ENCODE data around the gene JTB.
A peak's percentile ranks its signal among the peaks of the same experiment; 100 is the strongest.

JTB gene

DNA sequence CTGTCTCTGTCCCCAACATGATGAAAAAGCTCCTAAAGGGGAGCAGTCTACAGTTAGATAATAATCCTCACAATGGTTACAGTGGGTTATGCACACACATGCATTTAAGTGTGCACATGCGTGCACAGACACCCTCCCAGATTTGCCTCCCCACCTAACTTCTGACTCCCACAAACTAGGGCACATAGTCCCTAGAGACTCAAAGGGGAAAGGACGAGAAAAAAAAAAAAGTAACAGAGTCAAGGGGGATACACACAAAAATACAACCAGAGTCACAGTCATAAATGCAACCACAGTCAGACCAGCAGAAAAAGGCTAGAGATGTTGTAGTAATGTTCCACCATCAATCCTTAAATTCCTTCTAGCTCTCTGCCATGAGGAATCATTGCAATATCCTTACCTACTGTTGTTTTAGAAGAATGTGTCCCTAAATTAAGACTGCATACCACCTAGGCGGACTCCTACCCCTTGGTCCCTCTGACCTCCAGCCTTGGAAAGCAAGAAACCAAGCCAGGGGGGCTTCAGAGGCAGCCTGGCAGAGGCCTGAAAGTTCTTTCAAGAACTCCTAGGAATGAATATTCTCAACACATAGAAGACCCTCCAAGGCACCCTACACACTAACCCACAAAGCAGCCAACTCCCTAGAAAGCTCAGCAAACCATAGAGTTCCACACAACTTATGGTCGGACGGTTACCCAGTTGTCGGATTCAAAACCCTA, 20.3 kb downstream of the JTB start:
- DNase-seq (ENCODE audit: extremely low read depth in 1 of 2, low read depth in 1 of 2) = no peak

DNA sequence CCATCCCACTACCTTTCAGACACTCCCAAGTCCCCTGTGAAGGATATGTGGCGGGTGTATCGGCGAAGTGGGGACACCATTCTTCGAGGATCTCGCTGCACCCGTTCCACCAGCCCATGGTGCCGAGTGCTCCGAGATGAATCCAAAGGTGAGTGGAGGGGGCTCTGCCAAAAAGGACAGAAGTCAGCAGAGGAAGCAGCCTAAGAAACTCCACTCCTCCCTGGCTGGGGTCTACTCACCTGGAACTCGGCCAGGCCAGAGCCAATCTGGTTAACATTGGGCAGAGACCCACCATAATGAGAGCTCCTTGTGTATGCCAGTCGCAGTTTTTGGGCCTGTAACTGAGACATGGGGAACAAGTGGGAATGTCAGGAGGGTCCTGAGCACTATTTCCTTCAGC, 22.6 kb downstream of the JTB start:
- no peak for DNase-seq (ENCODE audit: extremely low read depth in 1 of 2, low read depth in 1 of 2)

DNA sequence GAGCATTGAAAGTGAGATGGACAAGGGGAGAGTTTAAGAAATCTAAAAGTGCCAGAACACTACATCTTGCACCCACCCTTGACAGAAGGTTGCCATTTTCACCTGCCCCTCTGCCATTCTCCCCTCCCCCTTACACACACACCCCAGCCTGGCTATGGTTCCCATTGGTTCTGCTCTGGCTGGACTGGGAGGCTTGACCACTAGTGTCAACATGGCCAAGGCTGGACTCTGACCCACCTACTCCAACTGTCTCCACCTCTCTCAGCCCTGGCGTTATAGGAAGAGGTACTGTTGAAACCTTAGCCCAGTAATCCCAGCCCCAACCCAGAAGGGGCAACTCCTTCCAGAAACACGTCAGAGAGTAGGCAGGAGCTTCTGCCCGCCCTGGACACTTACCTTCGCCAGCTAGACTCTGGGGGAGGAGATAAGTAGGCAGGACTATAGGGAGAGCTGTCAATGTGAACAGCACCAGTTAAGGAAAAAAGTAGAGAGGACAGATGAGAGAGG, 23.6 kb downstream of the JTB start:
- DNase-seq (ENCODE audit: extremely low read depth in 1 of 2, low read depth in 1 of 2) = no peak

DNA sequence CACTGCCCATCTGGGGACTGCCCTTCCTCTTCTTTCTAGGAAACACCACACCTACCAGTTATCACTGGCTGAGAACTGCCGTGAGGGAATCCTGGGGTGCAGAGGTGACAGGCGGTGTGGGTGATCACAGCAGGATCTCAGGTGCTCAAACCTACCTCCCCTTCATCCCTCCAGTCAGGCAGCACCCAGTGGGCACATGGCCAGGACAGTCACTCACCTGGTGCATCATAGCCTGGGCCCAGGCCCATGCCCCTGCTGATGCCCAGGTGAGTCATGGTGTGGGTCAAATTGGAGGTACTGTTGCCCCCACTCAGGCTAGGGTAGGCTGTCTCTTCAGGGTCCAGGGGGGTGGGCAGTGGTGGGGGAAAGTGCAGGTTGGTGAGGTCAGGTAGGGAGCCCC, 25.7 kb downstream of the JTB start:
- no peak for DNase-seq (ENCODE audit: extremely low read depth in 1 of 2, low read depth in 1 of 2)

DNA sequence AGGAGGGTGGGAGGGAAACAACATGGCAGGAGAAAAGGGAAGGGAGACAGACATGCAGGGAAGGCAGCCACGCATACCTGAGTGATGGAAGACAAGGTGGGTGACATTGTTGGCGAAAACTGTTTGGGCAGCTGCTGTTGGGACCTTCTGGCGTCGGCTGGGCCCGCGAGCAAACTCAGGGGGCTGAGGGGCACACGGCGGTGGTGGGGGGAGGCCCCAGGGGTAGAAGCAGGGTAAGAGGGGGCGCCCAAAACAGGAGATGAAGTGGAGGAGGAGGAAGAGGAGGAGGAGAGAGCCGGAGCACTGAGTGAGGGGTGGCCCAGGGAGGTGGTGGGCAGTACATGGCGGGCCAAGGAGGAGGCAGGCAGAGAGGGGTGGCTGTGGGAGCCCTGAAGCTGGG, 26.3 kb downstream of the JTB start:
- no peak for DNase-seq (ENCODE audit: extremely low read depth in 1 of 2, low read depth in 1 of 2)

DNA sequence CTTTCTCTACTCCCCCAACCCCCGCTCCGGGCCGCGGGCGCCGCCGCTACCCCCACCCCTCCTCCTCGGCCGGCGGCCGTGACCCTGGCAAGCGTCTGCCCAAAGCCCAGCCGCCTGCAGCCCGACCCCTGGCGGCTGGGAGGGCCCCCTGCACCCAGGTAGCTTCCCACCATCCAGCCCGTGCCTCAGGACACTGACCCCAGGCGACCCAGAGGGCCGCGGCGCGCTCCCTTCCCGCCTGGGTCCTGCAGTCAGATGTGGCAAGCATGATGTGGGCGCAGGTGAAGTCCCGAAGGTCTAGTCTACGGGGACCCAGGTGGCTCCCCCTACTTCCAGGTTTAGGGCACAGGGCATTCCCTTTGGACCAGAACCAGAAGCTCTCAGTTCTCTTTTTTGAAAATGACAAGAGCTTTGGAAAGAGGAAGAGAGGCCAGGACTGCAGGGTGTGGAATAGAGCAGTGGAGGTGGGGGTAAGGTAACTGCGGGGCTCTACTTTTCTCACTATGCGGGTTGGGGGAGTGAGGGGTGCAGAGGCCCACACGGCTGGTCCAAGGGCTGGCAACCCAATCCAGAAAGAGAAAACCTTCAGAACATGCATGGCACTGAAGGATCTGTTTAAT, 30.7 kb downstream of the JTB start, which contains the start of gene DENND4B:
TSS of gene DENND4B (minus strand) at position 97 of the 620 bp plus-strand sequence. CDS start 2,344 bp downstream, outside the sequence.
- peak in 1 of 2 donors; percentile 63 for DNase-seq (ENCODE audit: extremely low read depth in 1 of 2, low read depth in 1 of 2)

DNA sequence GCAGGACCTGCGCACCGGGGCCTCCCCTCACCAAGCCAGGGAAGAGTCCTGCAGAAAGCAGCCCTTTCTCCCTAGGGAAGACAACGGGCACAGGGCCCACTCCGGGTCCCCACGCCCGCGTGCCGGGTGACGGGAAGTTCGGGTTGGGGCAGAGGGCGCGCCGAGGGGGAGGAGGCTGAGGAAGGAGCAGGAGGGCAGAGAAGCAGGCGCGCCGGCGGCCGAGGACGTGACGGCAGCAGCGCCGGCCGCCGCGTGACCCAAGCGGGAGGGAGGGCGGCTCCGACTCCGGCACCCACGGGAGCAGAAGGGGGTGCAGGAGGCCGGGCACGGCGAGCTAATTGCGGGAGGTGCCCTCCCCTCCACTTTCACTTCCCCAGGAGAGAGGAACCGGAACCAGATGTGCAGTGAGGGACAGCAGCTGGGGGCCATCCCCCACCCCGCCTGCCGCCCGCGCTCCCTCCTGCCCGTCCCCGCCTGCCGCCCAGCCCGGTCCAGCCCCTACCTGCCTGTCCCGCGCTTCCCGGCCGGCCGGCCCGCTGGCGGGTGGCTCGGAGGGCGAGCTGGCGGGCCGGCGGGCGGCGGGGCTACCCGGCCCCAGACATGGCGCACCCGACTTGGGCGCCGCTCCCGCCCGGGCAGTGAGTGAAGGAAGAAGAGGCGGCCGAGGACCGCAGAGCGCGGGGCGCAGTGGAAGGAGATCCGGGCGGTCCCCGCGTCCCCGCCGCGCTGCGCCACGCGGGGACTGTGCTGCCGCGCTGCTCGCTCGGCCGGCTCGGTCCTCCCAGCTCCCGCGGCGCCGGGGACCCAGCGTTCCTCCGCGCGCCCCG, 31.5 kb downstream of the JTB start:
- peak in 1 of 2 donors; percentile 62 for DNase-seq (ENCODE audit: extremely low read depth in 1 of 2, low read depth in 1 of 2)

DNA sequence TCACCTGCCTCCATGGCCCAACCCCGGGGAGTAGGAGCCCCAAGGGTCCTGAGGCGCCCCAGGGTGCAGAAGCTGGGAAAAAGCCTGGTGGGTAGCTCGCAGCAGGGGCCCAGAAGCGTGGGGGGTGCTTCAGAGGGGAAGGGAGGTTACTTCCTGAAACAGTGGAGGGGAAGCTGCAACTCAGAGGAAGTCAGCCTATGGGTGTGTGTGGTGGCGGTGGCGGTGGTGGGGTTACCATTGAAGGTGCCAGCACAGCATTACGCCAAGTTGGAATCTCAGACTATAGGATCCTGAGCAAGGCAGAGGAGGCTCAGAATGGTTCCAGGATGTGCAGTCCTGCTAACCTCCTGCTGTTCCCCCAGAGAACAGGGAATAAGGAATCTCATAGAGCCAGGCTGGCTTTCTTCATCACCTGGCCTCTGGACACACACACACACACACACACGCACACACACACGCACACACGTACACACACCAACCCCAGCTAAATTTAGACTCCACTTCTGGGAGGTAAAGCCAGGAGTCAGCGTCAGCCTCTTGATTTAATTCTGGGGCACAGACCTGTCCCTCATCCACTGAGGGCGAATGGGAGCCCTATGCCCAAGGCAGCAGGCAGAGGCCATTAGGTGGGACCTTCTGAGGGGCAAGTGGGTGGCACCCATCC, 32.2 kb downstream of the JTB start:
- DNase-seq (ENCODE audit: extremely low read depth in 1 of 2, low read depth in 1 of 2) = peak; percentile 57 to 65

DNA sequence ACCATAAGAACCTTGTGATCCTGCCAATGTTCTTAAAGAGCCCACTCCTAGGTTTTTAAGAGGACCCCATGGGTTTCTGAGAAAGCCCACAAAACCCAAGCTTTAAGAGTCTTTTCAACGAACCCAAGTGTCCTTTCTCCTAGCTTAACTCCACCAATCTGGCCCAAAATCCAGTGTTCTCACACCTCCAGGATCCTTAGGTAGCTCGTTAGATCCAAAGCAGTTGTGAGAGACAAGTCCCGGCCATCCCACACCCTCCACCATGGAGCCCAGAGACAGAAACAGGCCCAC, 32.7 kb downstream of the JTB start:
- no peak for DNase-seq (ENCODE audit: extremely low read depth in 1 of 2, low read depth in 1 of 2)

DNA sequence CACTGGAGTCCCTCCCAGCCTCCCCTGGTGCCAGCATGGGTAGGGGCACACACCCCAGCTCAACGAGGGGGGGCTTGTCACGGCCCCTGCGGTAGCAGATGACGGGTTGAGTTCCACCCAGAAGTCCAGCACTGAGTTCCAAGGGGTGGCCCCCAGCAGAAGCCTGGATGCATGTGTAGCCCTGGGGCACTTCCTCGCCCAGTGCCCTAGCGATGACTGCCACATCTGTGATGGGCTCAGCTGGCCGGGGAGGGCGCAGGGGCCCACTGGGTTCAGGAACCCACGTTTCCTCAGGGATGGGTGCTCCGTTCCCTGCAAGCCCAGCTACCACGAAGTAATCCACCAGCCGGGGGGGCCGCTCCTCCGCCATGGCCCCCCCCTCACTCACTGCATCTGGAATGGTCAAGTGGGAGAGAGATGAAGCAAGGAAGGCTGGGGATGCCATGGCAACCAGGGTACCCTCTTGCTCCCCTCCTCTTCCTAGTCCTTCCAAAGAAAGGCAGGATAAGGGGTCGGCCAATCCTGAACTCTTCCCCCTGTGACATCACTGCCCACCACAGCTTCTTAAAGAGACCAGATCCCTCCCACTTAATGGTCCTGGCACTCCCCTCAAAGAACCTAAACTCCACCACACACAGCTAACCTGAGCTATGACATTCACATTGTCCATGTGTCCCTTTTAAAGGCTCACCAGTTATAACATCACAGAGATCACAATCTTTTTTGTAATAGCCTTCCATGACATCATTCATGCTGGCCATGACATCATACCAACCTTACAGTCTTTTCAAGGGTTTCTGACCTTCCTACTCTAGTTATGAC, 33.3 kb downstream of the JTB start:
- DNase-seq (ENCODE audit: extremely low read depth in 1 of 2, low read depth in 1 of 2) = no peak

DNA sequence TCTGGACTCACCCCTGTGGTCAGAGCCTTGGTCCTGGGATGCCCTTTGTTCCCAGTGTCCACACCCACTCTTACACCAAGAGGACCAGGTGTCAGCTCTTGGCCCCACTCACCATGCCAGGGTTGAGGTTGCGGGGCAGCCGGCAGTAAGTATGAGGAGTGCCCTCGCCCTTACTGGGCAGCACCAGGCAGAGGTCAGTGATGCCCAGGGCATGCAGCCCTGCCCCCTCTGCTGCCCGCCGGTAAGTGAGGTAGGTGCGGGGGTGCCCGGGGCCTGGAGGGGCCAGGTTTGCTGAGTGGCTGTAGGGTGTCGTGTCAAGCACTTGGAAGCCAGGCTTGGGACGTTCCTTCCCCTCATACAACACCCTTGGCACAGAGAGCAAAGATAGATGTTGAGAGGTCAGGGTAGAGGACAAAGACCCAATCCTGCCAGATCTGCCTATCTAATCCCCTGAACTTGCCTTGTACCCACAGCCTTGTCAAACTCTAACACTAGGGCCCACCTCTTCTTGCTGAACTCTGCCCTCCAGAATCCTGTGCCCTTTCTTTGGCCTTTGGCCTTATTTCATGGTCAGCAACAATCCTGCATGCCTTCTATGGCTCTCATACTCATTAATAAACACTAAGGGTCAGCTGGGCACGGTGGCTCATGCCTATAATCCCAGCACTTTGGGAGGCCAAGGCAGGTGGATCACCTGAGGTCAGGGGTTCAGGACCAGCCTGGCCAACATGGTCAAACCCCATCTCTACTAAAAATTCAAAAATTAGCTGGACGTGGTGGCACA, 34.5 kb downstream of the JTB start:
- DNase-seq (ENCODE audit: extremely low read depth in 1 of 2, low read depth in 1 of 2) = no peak

DNA sequence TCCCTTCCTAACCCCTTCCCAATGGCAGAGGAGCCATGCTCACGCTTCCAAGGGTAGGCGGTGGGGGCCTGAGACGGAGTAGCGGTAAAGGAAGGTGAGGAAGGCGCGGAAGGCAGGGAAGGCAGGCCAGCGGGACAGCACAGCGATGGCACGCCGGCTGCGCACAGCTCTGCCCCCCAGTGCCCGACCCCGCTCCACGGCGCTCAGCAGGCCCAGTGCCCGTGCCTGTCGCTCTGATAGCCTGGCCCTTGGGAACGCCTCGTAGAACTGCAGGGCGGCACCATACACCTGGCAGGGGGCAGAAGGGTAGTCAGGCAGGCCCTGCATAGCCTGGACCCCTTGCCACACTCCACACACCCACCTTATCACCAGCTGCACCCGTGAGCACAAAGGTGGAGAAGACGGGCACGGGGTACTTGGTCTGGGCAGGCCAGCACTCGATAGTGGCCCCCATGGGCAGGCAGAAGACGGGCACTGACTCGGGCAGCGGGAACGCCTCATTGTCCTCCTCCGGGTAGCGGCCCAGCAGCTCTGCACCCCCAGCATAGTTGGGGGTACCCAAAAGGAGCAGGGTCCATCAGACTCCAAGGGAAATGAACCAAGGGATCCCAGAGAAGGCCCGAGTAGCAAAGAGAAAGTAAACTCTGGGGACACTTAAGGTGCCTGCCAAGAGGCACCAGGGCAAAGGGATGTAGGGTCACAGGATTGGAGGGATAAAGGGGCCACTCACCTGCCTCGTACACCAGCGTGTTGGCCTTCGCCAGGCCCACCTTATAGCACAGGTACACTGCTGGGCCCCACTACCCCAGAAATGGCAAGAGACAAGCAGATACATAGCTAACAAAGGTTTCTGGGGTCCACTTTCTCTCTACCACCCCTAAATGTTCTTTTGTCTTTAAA, 35.4 kb downstream of the JTB start:
- no peak for DNase-seq (ENCODE audit: extremely low read depth in 1 of 2, low read depth in 1 of 2)

DNA sequence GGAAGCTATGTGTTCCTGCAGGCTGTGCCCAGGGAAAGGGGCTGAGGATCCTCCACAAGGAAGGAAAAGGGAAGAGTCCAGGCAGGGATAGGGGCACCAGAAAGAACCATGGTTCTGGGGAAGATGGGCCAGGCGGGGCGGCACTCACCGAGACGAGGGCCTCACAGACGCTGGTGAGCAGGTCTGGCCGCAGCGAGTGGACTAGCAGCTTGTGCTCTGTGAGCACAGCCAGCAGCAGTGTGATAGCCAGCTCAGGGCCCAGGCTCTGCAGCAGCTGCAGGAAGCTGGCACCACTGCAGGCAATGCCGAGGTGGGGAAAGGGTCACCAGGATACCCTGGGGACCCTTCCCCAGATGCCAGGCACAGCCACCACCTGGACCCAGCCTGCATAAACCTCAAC, 36.7 kb downstream of the JTB start:
- DNase-seq (ENCODE audit: extremely low read depth in 1 of 2, low read depth in 1 of 2) = no peak

DNA sequence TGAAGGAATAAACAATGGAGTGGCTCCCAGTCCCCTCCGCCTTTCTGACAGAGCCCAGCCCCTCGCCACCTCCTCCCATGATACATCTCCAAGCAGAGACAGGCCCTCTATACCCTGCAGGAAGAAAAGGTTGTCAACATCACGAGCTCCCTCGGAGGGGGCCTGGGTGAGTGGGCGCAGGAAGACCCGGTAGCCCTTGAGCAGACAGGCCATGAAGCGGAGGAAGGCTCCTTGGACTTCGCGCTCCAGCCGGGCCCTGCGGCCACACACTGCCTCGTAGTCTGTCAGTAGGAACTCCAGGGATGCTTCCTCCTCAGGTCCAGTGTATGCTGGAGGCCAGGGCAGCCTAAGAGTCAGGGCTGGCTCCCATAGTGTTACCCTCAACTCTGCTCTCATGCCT, 38.0 kb downstream of the JTB start:
- no peak for DNase-seq (ENCODE audit: extremely low read depth in 1 of 2, low read depth in 1 of 2)

DNA sequence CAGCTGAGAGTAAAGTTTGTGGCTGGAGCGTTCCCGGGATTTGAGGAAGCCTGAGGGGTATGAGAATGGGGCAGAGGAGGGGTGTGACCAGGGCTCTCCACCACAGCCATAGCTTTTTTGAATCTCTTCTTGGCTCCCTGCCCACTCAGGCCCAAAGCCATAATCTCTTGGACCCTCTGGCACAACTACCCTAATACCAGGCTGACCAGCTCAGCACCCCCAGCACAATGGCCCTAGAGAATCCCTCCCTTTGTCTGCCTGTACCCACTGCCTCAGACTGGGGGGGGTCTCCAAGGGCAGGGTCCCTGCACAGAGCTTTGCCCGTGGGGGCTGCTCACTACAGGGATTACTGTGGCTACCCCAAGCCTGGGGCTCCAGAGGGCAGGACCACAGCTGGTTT, 38.5 kb downstream of the JTB start:
- DNase-seq (ENCODE audit: extremely low read depth in 1 of 2, low read depth in 1 of 2) = no peak

DNA sequence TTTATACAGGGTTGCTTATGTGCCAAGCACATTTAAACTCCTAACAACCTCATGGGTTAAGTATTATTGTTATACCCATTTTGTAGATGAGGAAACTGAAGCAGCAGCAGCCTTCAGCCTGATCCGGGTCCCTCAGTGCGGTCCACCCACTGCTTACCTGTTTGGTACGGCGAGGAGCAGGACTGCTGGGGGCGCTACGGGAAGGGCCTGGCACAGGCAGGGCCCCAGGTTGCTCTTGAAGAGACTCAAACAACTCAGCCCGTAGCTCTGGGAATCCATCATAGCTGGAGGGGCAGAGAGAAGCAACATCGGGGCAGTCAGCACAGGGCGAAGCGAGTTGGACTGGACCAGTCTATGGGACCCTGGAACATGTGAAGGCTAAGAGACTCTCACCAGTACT, 40.1 kb downstream of the JTB start:
- DNase-seq (ENCODE audit: extremely low read depth in 1 of 2, low read depth in 1 of 2) = no peak

DNA sequence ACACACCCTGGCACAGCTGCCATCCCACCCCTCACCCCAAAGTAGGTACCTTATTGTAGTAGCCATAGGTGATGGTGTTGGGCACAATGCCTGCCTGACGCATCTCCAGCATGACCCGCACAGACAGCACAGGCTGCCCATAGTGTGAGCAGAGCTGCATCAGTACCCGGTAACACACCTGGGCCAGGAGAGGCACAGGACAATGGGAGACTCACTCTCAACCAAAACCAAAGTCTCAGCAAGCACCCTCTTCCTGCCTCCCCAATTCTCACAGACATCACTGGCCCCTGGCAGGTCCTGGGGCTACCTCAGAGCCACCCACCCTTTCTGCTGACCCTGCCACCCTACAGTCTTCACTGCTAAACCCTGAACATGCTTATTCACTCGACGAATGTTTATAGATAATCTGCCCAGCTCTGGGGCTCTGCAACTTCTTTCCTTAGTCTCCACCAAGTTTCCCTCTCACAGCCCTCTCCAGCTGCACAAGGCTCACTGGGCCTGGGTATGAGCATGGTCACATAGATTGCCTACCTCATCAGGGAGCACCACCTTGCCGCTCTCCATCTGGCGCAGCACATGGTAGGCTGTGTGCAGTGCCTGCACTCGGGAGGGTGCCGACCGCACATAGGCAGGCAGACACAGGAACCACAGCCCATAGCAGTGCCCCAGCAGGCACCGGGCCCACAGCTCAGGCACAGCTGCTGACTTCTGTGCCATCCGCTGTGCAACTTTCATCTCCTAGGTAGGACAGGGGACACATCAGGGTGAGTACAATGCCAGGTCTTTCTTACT, 41.3 kb downstream of the JTB start:
- DNase-seq (ENCODE audit: extremely low read depth in 1 of 2, low read depth in 1 of 2) = no peak

DNA sequence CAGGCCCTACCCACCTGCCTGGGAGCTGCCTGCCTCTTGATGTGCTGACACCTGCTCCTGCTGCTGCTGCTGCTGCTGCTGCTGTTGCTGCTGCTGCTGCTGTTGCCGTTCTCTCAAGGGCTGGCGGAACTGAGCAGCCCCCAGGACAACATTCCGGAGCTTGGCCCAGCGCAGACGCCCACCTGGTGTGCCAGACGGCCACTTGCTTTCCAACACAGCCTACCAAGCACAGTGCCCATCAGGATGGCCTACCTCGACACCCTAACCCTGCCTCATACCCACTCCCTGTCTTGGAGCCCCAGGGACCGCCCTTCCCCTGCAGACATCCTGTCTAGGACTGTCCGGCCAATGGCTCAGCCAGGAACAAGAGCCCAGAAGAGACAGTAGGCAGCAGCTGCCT, 42.7 kb downstream of the JTB start:
- no peak for DNase-seq (ENCODE audit: extremely low read depth in 1 of 2, low read depth in 1 of 2)

All from activated CD8-positive, alpha-beta memory T cell treated with anti-CD3 and anti-CD28 coated beads for 1 hour (primary cell).